Retinal pigment epithelial cell (primary cell): ENCODE data around the gene KCNIP2.

Experiments used
- DNase-seq: peaks from one replicate; pipeline ENCODE4 v3.0.0-alpha.2; 2010; ENCODE audit warnings: low read depth
- H3K4me3 ChIP-seq: 2 replicates; pipeline ENCODE4 v1.5.1; 2011; ENCODE audit warnings: mild to moderate bottlenecking, low read length, control low read depth, moderate library complexity
- TF ChIP-seq, protein P1 (sequence below): conservative IDR thresholded peaks from 2 replicates; pipeline ENCODE4 v1.5.1; 2011; ENCODE audit warnings: low read depth, low read length, control low read depth, inconsistent platforms

The KCNIP2 gene

DNA sequence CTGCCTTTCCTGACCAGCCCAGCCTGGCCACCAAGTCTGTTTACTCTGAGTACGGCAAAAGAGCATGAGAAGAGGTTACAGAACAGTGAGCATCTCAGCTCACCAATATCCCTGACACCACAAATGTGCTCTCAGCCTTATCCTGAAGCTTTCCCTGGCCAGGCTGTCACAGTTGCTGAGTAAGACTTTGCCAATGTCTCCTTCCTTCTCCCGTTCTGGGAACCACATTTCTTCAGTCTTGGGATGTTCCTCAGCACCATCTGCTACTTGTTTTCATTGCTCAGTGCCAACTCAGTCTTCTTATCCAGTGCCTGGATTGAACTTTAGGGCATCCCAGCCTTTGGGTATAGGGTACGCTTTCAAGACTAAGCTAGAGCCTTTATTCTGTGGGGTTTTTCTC lies 7.1 kb upstream of the KCNIP2 start:
- TF ChIP-seq, protein P1, sequence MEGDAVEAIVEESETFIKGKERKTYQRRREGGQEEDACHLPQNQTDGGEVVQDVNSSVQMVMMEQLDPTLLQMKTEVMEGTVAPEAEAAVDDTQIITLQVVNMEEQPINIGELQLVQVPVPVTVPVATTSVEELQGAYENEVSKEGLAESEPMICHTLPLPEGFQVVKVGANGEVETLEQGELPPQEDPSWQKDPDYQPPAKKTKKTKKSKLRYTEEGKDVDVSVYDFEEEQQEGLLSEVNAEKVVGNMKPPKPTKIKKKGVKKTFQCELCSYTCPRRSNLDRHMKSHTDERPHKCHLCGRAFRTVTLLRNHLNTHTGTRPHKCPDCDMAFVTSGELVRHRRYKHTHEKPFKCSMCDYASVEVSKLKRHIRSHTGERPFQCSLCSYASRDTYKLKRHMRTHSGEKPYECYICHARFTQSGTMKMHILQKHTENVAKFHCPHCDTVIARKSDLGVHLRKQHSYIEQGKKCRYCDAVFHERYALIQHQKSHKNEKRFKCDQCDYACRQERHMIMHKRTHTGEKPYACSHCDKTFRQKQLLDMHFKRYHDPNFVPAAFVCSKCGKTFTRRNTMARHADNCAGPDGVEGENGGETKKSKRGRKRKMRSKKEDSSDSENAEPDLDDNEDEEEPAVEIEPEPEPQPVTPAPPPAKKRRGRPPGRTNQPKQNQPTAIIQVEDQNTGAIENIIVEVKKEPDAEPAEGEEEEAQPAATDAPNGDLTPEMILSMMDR = no peak
- DNase-seq = no peak
- no peak overlapping the region for H3K4me3 ChIP-seq

DNA sequence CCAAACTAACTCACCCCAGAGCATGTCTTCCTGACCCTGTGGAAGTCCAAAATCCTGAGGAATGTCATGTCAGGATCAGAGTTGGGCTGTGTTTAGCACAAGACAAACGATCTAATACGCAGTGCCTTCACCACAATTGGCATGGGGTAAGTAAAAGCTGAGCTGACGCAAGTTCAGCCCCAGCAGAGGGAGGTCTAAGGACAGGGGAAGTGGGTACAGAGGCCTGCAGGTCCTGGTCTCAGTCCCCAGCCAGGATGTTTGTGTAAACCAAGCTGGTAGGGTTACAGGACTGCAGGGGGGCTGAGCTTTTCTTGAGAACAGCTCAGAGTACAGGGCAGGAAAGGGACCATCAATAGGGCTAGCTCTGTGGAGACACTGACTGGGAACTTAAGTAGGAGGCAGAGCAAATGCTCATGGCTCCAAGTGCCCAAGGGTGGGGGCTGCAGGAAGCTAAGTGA lies 5.3 kb upstream of the KCNIP2 start:
- TF ChIP-seq, protein P1 = no peak
- DNase-seq = no peak
- H3K4me3 ChIP-seq = no peak overlapping the region

DNA sequence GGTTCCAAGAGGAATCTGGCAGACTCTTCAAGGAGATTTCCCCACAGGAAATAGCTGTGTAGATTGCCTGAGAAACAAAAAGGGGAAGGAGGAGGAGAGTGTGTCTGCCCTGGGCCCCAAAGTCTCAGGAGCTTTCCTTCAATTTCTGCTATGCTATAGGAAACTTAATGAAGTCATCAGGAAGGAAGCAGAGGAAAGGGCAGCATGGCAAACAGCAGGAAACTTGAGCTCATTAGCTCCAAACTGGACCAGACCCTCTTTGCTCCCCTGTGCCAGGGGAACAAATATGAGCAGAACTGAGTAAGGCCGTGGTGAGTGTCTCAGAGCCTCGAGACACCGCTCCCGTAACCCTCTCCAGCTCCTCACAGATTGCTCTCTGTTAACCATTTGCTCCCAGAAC lies 4.8 kb upstream of the KCNIP2 start:
- no peak overlapping the region for H3K4me3 ChIP-seq
- DNase-seq = no peak
- TF ChIP-seq, protein P1 = no peak

DNA sequence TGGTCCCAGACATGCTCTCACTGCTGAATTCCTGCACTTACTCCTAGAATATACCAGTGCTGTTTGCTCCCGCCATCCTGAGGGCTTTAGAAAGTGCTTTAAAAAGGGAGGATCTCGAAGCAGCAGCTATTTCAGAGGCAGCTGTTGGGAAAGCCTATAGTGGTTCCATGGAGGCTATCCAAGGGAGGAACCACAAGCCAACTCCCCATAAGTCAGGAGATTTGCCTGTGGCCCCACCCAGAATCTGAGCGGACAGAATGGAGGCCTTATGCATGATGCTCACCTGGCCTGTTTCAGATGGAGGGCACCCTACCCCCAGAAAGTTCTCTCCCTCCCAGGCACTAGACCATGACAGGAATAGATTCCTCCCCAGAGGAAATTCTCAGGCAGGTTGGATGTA lies 2.3 kb upstream of the KCNIP2 start:
- no peak for DNase-seq
- no peak overlapping the region for H3K4me3 ChIP-seq
- TF ChIP-seq, protein P1 = no peak

DNA sequence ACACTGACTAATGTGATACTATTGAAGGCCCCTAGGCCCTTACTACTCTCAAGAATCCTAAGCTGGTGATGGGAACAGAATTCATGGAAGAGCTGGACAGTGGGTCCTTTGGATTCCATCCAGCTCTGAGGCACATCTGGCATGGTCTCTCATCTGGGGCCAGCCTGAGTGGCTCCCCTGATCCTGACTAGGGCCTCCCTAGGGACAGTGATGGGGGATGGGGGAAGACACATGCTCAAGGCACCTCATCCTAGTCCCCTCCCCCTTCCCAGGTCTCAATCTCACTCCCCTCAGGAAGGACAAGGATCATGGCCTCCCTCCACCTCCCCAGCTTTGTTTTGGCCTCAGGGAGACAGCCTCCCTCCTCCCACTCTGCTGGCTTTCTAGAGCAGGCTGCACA lies 1.8 kb downstream of the KCNIP2 start:
- no peak for DNase-seq
- TF ChIP-seq, protein P1 = no peak

DNA sequence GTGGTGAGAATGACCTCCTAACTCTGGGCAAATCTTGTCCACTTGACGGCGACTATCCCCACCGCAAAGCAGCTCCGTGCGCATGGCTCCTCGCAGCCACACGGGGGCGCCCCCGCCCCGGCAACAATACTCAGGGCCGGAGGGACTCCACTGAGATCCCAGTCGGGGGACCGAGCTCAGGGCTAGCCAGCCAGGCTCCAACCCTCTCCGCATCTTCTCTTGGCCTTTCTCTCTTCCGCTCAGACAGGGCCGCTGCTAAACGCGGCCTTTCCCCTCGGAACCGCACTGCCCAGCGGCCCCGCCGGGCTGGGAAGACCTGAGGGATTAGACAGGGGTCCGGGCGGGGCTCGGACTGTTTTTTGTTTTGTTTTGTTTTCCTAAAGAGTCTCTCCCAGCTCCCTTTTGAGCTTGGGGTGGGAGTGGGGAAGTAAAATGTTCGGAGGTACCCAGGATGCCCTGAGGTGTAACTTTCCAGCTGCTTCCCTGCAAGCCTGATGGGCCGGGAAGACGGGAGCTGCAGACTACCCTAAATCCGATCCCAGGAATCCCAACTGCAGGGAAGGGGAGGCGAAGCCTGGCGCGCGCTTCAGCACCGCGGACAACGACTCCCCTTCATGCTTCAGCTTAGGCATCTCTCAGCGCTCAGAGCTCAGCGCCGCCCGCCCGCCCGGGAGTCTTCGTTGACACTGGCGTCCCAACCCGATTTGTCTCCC lies 2.7 kb downstream of the KCNIP2 start:
- TF ChIP-seq, protein P1 = peak; percentile 98
- H3K4me3 ChIP-seq = peak overlapping the region; percentile 40
- DNase-seq = peak; percentile 37

More for the DNA sequence above, 1.8 kb downstream of the KCNIP2 start:
- no peak overlapping the region for H3K4me3 ChIP-seq

DNA sequence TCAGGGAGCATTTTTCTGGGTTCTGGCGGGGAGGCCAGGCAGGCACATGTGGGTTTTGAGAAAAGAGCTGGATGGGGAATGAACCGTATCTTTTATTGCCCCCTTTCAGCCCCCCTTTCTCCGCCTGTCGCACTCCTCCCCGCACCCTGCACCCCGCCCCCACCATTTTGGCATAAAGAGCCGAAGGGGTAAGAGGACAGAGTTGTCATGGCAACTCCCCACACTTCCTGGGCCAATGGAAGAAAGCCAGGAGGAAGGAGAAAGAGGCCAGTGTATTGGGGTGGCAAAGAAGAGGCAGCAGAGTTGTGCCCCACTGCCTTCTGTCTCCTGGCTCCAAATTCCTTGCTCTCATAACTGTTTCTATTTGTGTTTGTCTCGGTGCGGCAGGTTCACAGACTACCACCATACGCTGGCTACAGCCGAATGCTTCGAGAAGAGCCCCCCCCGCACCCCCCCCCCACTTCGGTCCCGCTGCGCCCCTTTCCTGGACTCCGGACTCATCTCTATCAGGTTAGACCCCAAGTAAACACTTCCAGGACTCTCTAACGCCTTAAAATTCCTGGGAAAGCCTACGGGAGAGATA lies 3.4 kb downstream of the KCNIP2 start:
- peak overlapping the region; percentile 40 for H3K4me3 ChIP-seq
- TF ChIP-seq, protein P1 = no peak
- DNase-seq = no peak
